Loucy (cell line): ENCODE results near the gene DNAI1.

Source experiments
- H2AFZ ChIP-seq: fragments of 200-600 bp; sonication (generic); 2 replicates; pipeline ENCODE4 v1.6.0; 2016; ENCODE audit warnings: antibody characterized with exemption, mild to moderate bottlenecking, low read length, moderate library complexity
- H3F3A ChIP-seq: fragments of 200-600 bp; 2 replicates; pipeline ENCODE4 v1.6.0; 2016; ENCODE audit warnings: antibody characterized with exemption, low read depth, mild to moderate bottlenecking
- H3K27me3 ChIP-seq: fragments of 200-600 bp; sonication (generic); 2 replicates; pipeline ENCODE4 v1.6.1; 2014; ENCODE audit warnings: low read length, mild to moderate bottlenecking; ENCODE audit not compliant: insufficient read depth, poor library complexity, severe bottlenecking
- H3K36me3 ChIP-seq: fragments of 200-600 bp; sonication (generic); 2 replicates; pipeline ENCODE4 v1.6.1; 2016; ENCODE audit warnings: low read length; ENCODE audit not compliant: insufficient read depth
- H3K4me1 ChIP-seq: fragments of 200-600 bp; sonication (generic); 2 replicates; pipeline ENCODE4 v1.5.1; 2014; ENCODE audit warnings: low read length, mild to moderate bottlenecking; ENCODE audit not compliant: insufficient read depth, poor library complexity, severe bottlenecking
- H3K4me2 ChIP-seq: fragments of 200-600 bp; sonication (generic); 2 replicates; pipeline ENCODE4 v1.6.0; 2014; ENCODE audit warnings: antibody characterized with exemption, low read length, low read depth, mild to moderate bottlenecking; ENCODE audit not compliant: poor library complexity, severe bottlenecking
- H3K4me3 ChIP-seq: fragments of 200-600 bp; sonication (generic); 2 replicates; pipeline ENCODE4 v1.5.1; 2014; ENCODE audit warnings: low read length, mild to moderate bottlenecking, mixed read lengths; ENCODE audit not compliant: poor library complexity, severe bottlenecking
- H3K79me2 ChIP-seq: fragments of 200-600 bp; sonication (generic); 2 replicates; pipeline ENCODE4 v1.6.1; 2014; ENCODE audit warnings: low read length; ENCODE audit not compliant: insufficient read depth
- H3K9ac ChIP-seq: fragments of 200-600 bp; sonication (generic); 2 replicates; pipeline ENCODE4 v1.6.0; 2014; ENCODE audit warnings: mild to moderate bottlenecking, low read depth, low read length, moderate library complexity; ENCODE audit not compliant: poor library complexity, severe bottlenecking
- H3K9me2 ChIP-seq: fragments of 200-600 bp; sonication (generic); replicated peaks from 2 replicates; pipeline ENCODE4 v1.6.1; 2016; ENCODE audit warnings: low read depth, low read length, mixed read lengths
- H3K9me3 ChIP-seq: fragments of 200-600 bp; sonication (generic); 2 replicates; pipeline ENCODE4 v1.6.1; 2014; ENCODE audit warnings: mild to moderate bottlenecking, antibody characterized with exemption, low read length, low read depth; ENCODE audit not compliant: insufficient read depth
- H4K20me1 ChIP-seq: fragments of 200-600 bp; sonication (generic); 2 replicates; pipeline ENCODE4 v1.6.0; 2014; ENCODE audit warnings: antibody characterized with exemption, low read length, mild to moderate bottlenecking; ENCODE audit not compliant: insufficient read depth, poor library complexity, severe bottlenecking
- CTCF ChIP-seq: fragments of 200-600 bp; sonication (generic); conservative IDR thresholded peaks from 2 replicates; pipeline ENCODE4 v1.5.1; 2014; ENCODE audit warnings: mild to moderate bottlenecking, antibody characterized with exemption, low read length
- EZH2phosphoT487 ChIP-seq: fragments of 200-600 bp; IDR thresholded peaks from 2 replicates; pipeline ENCODE4 v1.6.1; 2018; ENCODE audit warnings: antibody characterized with exemption, mild to moderate bottlenecking, moderate library complexity, borderline replicate concordance

DNAI1 gene

GRCh38 chr9:34413231-34413852, 45.3 kb upstream of the DNAI1 start:
- H3K9me3 ChIP-seq: no peaks in the 10 kb centered on the region
- no peaks in the 10 kb centered on the region for H3K4me1 ChIP-seq
- no peak for TF ChIP-seq CTCF
- TF ChIP-seq EZH2phosphoT487: no peak
- no peaks in the 10 kb centered on the region for H3K36me3 ChIP-seq
- H3K4me3 ChIP-seq: no peak overlapping the region
- no peaks in the 10 kb centered on the region for H3K79me2 ChIP-seq
- peaks cover 3% of the 10 kb centered on the region for H4K20me1 ChIP-seq
- H3K9ac ChIP-seq: no peak overlapping the region
- H3F3A ChIP-seq: no peaks in the 10 kb centered on the region
- no peak overlapping the region for H2AFZ ChIP-seq
- no peaks in the 10 kb centered on the region for H3K27me3 ChIP-seq
- no peaks in the 10 kb centered on the region for H3K9me2 ChIP-seq
- H3K4me2 ChIP-seq: no peak overlapping the region

GRCh38 chr9:34417734-34418133, 40.9 kb upstream of the DNAI1 start:
- Histone ChIP-seq H3K9me3 (no peaks in the 10 kb centered on the region), H4K20me1 (no peaks in the 10 kb centered on the region), H3K27me3 (no peaks in the 10 kb centered on the region), H3K9ac (no peak overlapping the region), H3F3A (no peaks in the 10 kb centered on the region), H2AFZ (no peak overlapping the region), H3K4me3 (no peak overlapping the region), H3K36me3 (no peaks in the 10 kb centered on the region), H3K4me1 (no peaks in the 10 kb centered on the region), H3K9me2 (no peaks in the 10 kb centered on the region), H3K79me2 (no peaks in the 10 kb centered on the region), H3K4me2 (no peak overlapping the region)
- TF ChIP-seq EZH2phosphoT487 (no peak), CTCF (no peak)

- no peaks in the 10 kb centered on the region for H3F3A ChIP-seq
- no peaks in the 10 kb centered on the region for H3K9me3 ChIP-seq
- no peaks in the 10 kb centered on the region for H3K4me1 ChIP-seq
- H4K20me1 ChIP-seq: no peaks in the 10 kb centered on the region
- no peak overlapping the region for H3K9ac ChIP-seq
- H3K9me2 ChIP-seq: no peaks in the 10 kb centered on the region
- TF ChIP-seq CTCF: no peak
- no peak for TF ChIP-seq EZH2phosphoT487
- no peak overlapping the region for H3K4me2 ChIP-seq
- no peak overlapping the region for H2AFZ ChIP-seq
- no peaks in the 10 kb centered on the region for H3K79me2 ChIP-seq
- no peak overlapping the region for H3K4me3 ChIP-seq
- H3K27me3 ChIP-seq: no peaks in the 10 kb centered on the region
- no peaks in the 10 kb centered on the region for H3K36me3 ChIP-seq
Observed at GRCh38 chr9:34419716-34420504, 38.7 kb upstream of the DNAI1 start.
